ENCODE results near the gene ARHGAP10. TPM values are rescaled to one million over a fixed set of nuclear protein-coding genes. Genes with fewer than 3 reads are reported as not detected.

ARHGAP10 gene
- total and polyA plus RNA-seq, 10 of the 15 experiments (the other 5 are each of a cell fraction or from before 2014, with no cell fraction given), result 1.3 to 25.8 (median 17.2) TPM

- ChIA-PET SMC1A (ENCODE audit: uncharacterized antibody, unreplicated experiment) (interaction anchor here (0.8 to 2.1 kb wide), 5 partner anchors 15 to 477 kb away, joined by 3 to 9 read pairs (median 3); no protein-coding TSS in a partner anchor), POLR2A (interaction anchor here (0.6 to 1.0 kb wide), 2 partner anchors 210 to 415 kb away, joined by 3 read pairs; no protein-coding TSS in a partner anchor), RAD21 (ENCODE audit: unreplicated experiment) (interaction anchor here (0.6 kb wide), 1 partner anchor 1685 kb away, joined by 3 read pairs; no protein-coding TSS in a partner anchor), CTCF (interaction anchor here (0.6 to 1.2 kb wide), 4 partner anchors 15 to 193 kb away, joined by 3 to 4 read pairs (median 3); no protein-coding TSS in a partner anchor)
- peaks cover 5% of the 10 kb centered on the region for H4K20me1 ChIP-seq (ENCODE audit: control insufficient read depth, insufficient read depth)
- H3K4me3 ChIP-seq, result no peak overlapping the region
- no peaks in the 10 kb centered on the region for H3K27me3 ChIP-seq (replicated peaks in 1 of 2; ENCODE audit: control insufficient read depth in 2 of 2, insufficient read depth in 2 of 2, low read length in 1 of 2)
- H3K4me2 ChIP-seq (ENCODE audit: control insufficient read depth, insufficient read depth), result no peak overlapping the region
- DNase-seq (ENCODE audit: low read depth, low spot score), result peak; percentile 46
- peaks cover 2 to 12% of the 10 kb centered on the region in 2 experiments for H3K36me3 ChIP-seq (ENCODE audit: control insufficient read depth in 2 of 2, insufficient read depth in 2 of 2, low read length in 1 of 2)
- no peak for FAIRE-seq
- no peak for ATAC-seq
- H2AFZ ChIP-seq (ENCODE audit: control insufficient read depth, low read depth, low read length), result no peak overlapping the region
- 6% methylated on average over 10 of the region's 10 CpGs for WGBS (ENCODE audit: insufficient coverage, insufficient replicate concordance, low lambda C conversion rate, missing lambda C conversion rate)
- in situ Hi-C loops (cut with MboI) (loop anchor here (5.0 kb wide), 1 partner anchor 383 kb away; the partner anchor contains the start of gene NR3C2), intact Hi-C loops (cut with micrococcal nuclease; ENCODE audit: unreplicated experiment) (loop anchor here (5.0 to 10.0 kb wide), 3 partner anchors 117 to 445 kb away; partner anchors contain the start of genes NR3C2 and TMEM184C)
- no TSS peak for BruUV-seq (replicated peaks)
- no peak overlapping the region for H3K27ac ChIP-seq (ENCODE audit: control insufficient read depth, insufficient read depth)
- no peaks in the 10 kb centered on the region for H3K9me3 ChIP-seq (replicated peaks; ENCODE audit: control insufficient read depth, insufficient read depth, low read length)
- H3K79me2 ChIP-seq (ENCODE audit: control insufficient read depth, insufficient read depth, low read length), result peaks cover 3% of the 10 kb centered on the region; the same call in 1 of the 2 replicates
- TF ChIP-seq ZNF622 (IDR thresholded peaks at IDR 0.05) (no peak), ESRRA (IDR thresholded peaks at IDR 0.05; ENCODE audit: low read length) (no peak), POLR2AphosphoS5 (IDR thresholded peaks at IDR 0.05; ENCODE audit: low read length) (no peak), BMI1 (IDR thresholded peaks at IDR 0.05; ENCODE audit: borderline replicate concordance) (no peak), PBX3 (IDR thresholded peaks at IDR 0.05; ENCODE audit: insufficient replicate concordance, low read depth, low read length) (no peak), FOXM1 (IDR thresholded peaks at IDR 0.05; ENCODE audit: low read depth, low read length) (no peak), SRF (IDR thresholded peaks at IDR 0.05; ENCODE audit: low read depth in 2 of 2, low read length in 2 of 2) (no peak), PKNOX1 (IDR thresholded peaks at IDR 0.05) (0 out of 2 replicates have a peak, but pooled peaks have one; percentile 44)
- peaks cover 36% of the 10 kb centered on the region for H3K4me1 ChIP-seq (ENCODE audit: control insufficient read depth, insufficient read depth, low read length)
- no peak overlapping the region for H3K9ac ChIP-seq (ENCODE audit: control insufficient read depth, insufficient read depth, low read length)
These were observed 327.8 kb downstream of the ARHGAP10 start for GRCh38 chr4:148059617-148060180.

Data from GM12878 (cell line).